ENCODE data around the gene INSYN2A.

Gene INSYN2A

GRCh38 chr10:127195571-127196281 lies 665 bp downstream of the INSYN2A start:
- DNase-seq (ENCODE audit: low read depth in 3 of 3, low spot score in 1 of 3), result no peak

- DNase-seq (ENCODE audit: low read depth in 3 of 3, low spot score in 1 of 3), result no peak
These were observed 1.3 kb downstream of the INSYN2A start for GRCh38 chr10:127195041-127195506.

GRCh38 chr10:127194599-127194998 lies 1.8 kb downstream of the INSYN2A start:
- no peak for DNase-seq (ENCODE audit: low read depth in 3 of 3, low spot score in 1 of 3)

- no peak for DNase-seq (ENCODE audit: low read depth in 3 of 3, low spot score in 1 of 3)
These were observed 2.3 kb downstream of the INSYN2A start for GRCh38 chr10:127194111-127194510.

GRCh38 chr10:127193125-127193524 lies 3.3 kb downstream of the INSYN2A start:
- DNase-seq (ENCODE audit: low read depth in 3 of 3, low spot score in 1 of 3), result no peak

- DNase-seq (ENCODE audit: low read depth in 3 of 3, low spot score in 1 of 3), result no peak
These were observed 6.0 kb downstream of the INSYN2A start for GRCh38 chr10:127190427-127190826.

- no peak for DNase-seq (ENCODE audit: low read depth in 3 of 3, low spot score in 1 of 3)
These were observed 7.2 kb downstream of the INSYN2A start for GRCh38 chr10:127189226-127189625.

- no peak for DNase-seq (ENCODE audit: low read depth in 3 of 3, low spot score in 1 of 3)
These were observed 9.6 kb downstream of the INSYN2A start for GRCh38 chr10:127186813-127187212.

- DNase-seq (ENCODE audit: low read depth in 3 of 3, low spot score in 1 of 3), result no peak
These were observed 11.8 kb downstream of the INSYN2A start for GRCh38 chr10:127184582-127184981.

GRCh38 chr10:127182161-127182560 lies 14.2 kb downstream of the INSYN2A start:
- no peak for DNase-seq (ENCODE audit: low read depth in 3 of 3, low spot score in 1 of 3)

- DNase-seq (ENCODE audit: low read depth in 3 of 3, low spot score in 1 of 3), result no peak
These were observed 16.7 kb downstream of the INSYN2A start for GRCh38 chr10:127179612-127180250.

GRCh38 chr10:127176649-127177048 lies 19.7 kb downstream of the INSYN2A start:
- DNase-seq (ENCODE audit: low read depth in 3 of 3, low spot score in 1 of 3), result no peak

GRCh38 chr10:127175357-127176110 lies 20.9 kb downstream of the INSYN2A start:
- no peak for DNase-seq (ENCODE audit: low read depth in 3 of 3, low spot score in 1 of 3)

- DNase-seq (ENCODE audit: low read depth in 3 of 3, low spot score in 1 of 3), result no peak
These were observed 21.5 kb downstream of the INSYN2A start for GRCh38 chr10:127174866-127175265.

- DNase-seq (ENCODE audit: low read depth in 3 of 3, low spot score in 1 of 3), result no peak
These were observed 28.1 kb downstream of the INSYN2A start for GRCh38 chr10:127168261-127168660.

GRCh38 chr10:127162841-127163240 lies 33.5 kb downstream of the INSYN2A start:
- no peak for DNase-seq (ENCODE audit: low read depth in 3 of 3, low spot score in 1 of 3)

- no peak for DNase-seq (ENCODE audit: low read depth in 3 of 3, low spot score in 1 of 3)
These were observed 34.9 kb downstream of the INSYN2A start for GRCh38 chr10:127161482-127161881.

- no peak for DNase-seq (ENCODE audit: low read depth in 3 of 3, low spot score in 1 of 3)
These were observed 36.6 kb downstream of the INSYN2A start for GRCh38 chr10:127159648-127160245.

GRCh38 chr10:127158662-127159061 lies 37.7 kb downstream of the INSYN2A start:
- DNase-seq (ENCODE audit: low read depth in 3 of 3, low spot score in 1 of 3), result no peak

GRCh38 chr10:127157506-127158200 lies 38.7 kb downstream of the INSYN2A start:
- DNase-seq (ENCODE audit: low read depth in 3 of 3, low spot score in 1 of 3), result no peak

GRCh38 chr10:127157089-127157488 lies 39.3 kb downstream of the INSYN2A start:
- no peak for DNase-seq (ENCODE audit: low read depth in 3 of 3, low spot score in 1 of 3)
